Skin of body (tissue), 2 donors: ENCODE results near the gene NFKBIZ. TPM values are rescaled to one million over a fixed set of nuclear protein-coding genes. Genes with fewer than 3 reads are reported as not detected.

Source experiments
- DNase-seq: peaks from one replicate; lab custom pipeline; 2025; lab: John Stamatoyannopoulos, UW
- total RNA-seq: library from RNA; depleted of rRNA; stranded (reverse); fragments of >200 nt; gene quantifications from one replicate; pipeline ENCODE4 v1.2.3, GENCODE V29; 2014

The NFKBIZ gene
- total RNA-seq, 1 donor from 2014 or later: 29.6 TPM

DNA sequence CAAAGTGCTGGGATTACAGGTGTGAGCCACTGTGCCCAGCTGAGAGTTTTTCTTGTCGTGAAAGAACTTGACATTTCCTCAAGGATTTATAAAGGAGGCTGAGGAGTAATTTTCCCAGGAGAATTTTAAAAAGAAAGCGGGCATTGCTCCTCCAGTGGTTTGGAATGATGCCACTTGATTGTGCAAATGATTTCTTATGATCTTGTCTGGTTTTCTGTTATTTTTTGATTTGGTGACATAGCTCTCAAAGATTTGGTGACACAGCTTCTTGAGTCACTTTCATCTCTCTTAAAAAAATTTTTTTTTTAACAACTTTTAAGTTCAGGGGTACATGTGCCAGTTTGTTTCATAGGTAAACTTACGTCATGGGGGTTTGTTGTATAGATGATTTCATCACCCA, 24.6 kb upstream of the NFKBIZ start:
- DNase-seq: no peak

DNA sequence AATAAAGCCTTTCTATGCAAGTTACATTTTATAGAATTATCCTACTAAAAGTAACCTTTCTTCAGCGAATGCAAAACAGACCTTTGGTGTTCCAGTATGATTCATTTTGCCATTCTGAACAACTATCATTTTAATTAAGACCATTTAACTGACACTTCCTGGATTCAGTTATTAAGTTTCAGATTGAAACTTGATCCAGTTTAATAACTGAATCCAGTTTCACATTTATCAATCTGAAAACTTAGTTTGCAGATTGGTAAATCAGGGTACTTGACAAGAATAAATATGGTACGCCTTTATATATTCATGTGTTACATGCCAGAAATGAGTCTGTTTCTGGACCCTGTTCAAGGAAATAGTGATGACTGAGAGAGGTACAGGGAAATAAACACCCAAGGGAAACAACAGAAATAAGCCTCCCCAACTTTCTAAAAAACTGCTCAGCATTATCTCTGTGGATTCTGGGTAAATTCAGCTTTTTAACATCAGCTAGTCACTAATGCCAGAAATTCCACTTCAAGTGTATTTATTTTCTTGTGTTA, 23.3 kb upstream of the NFKBIZ start:
- no peak for DNase-seq

DNA sequence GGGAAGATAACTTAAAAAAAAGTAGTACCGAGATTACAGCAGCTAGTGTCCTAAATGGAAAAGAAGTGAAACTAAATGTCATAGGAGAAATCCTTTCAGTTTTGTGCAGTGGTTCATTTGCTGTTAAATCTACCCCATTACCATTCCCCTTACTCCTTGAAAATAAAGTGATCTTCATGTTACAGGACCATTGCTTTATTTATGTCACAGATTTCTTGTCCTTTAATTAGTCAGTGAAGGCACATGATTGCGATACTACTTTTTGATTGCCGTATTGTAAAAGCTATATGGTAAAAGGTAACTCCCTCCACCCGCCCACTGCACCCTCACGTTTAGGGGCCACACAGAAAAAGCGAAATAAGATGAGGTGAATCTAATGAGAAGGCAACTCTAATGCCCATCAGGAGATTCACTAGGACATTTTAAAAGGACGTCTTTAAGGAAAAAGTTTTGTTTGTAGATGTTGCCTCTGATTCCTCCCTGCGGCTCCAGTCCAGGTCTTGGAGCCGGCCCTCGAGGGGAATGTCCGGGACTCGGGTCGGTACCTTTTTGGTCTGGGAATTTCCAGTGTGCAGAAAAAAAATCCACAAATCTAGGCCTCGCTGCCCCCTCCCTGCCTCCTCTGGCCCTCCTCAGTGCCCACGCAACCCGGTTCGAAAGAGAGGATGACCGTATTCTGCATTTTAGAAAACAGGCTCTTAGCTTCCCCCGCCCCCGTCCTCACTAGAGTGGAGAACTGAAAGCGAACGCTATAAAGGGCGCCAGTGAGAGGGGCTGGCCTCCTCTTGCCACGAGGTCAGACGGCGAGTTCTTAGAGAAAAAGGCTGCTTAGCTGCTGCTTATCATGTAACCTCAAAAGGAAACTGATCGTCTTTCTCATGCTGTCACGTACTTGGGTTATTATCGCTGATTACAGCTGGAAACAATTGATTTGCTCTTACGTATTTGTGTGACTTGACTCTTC, 21.8 kb upstream of the NFKBIZ start:
- DNase-seq: peak; percentile 57

DNA sequence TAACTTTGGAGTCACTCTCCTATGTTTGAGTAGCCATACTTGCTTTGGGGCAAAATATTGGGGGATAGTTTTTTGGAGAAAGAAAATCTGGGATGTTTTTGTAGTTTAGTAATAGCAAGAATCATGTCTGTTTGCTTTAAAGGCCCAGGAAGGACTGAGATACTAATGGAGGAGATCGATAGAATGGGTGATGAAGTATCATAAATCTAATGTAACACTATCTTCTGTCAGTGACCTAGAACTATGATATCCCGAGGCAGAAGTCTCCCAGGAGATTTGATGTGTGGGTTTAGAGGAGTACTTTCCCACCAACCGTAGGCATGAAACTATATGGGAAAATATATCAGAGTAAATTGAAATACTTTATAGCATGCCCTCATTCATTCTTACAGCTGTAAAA, 21.0 kb upstream of the NFKBIZ start:
- no peak for DNase-seq

DNA sequence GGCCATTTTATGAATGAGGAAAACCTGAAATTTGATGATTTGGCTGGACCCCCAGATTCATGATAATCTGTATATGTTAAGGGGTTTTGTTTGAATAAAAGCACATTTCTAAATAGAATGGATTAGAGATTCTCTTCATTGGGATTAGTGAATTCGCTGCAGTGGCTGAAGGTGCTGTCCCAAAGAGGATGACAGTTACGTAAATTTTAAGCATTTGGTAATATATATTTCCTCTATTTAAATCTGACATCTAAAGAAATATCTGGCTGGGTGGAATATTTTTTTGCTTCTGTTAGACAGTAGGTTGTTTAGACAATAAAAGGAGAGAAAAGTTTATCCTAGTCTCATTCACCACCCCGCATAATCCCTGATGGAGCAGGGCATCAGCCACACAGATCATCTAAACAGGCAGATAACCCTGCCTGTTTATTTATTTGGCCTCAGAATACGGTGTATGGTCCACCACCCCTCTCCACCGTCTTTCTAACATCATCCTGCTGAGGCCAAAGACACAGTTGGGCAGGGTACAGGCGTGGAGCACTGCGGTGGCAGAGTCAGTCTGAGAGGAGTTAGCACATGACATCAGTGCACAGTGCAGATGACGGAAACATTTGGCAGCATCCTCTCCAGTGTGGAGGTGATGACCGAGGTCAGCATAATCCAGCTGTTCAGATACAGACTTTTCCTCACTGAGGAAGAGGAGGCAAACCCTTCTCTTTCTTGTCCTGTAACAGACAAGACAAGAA, 20.4 kb upstream of the NFKBIZ start:
- peak; percentile 54 for DNase-seq

DNA sequence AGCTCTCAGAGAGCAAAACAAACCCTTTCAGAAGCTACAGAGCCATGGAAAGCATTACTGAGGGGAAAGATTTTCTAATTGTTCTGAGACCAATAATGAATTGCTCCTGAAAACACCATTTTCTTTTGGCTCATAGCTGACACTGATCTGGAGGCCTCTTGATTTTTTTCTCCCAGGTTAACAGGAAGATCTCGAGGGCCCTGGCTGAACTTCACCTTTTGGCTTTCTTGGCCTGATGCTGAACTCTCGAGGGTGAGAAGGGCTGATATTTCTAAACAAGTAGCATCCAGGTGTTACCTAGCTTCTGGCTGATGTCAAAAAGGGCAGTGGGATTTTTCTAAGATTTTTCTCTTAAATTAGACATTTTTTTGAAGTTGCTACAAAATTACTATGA, 19.9 kb upstream of the NFKBIZ start:
- no peak for DNase-seq

DNA sequence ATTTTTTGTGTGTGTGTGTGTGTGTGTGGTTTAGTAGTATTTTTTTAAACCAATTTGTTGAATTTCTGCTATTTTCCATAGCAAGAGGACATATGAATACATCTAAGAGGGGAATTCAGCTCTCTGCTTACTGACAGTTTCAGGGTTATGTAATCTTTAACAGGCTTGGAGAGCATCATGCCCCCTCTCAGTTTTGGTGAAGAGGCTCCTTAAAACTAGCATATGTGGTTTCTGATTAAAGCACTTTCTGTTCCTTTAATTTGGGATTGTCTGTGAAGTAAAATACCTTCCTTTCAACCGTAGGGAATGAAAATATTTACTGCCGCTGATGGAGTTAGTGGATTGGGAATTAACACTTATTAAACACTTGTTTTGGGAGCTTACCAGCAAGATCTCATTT, 19.4 kb upstream of the NFKBIZ start:
- DNase-seq: no peak

DNA sequence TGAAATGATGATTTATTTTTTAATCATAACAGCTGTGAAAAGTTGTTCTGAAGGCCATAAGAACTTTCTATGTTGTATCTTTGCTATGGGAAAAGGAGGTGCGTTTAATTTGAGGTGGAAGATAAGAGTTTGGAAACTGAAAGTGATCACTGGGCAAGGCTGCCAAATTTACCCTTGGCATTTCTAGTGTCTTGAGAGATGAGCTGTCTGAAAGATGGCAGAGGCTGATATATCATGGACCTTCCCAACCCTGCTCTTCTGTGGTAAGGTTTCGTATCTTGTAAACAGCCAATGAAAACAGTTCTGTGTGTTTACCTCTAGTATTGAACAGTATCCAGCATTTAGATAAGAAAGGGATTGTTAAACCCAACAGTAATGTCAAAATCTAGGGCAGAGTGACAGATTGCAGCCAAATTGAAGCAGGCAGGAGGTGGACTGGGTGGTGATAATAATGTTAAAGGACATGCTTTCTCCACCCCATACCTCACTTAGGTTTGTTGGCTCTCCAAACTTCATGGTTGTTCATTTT, 15.8 kb upstream of the NFKBIZ start:
- no peak for DNase-seq

DNA sequence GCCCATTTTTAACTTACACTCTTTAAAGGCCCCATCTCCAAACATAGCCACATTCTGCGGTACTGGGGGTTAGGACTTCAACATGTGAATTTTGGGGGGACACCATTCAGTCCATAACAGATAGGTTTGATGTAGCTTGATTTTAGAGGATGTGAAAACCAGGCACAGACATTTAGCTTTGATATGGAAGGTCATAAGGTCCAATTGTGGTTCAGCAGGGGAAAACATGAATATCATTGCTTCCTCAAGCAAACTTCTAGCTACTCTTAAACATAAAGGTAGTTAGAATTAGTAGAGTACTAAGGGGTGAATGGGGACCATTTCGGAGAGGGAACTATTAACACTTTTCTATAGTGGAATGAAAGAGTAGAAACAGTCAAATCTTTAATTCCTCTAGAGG, 13.6 kb upstream of the NFKBIZ start:
- DNase-seq: no peak

DNA sequence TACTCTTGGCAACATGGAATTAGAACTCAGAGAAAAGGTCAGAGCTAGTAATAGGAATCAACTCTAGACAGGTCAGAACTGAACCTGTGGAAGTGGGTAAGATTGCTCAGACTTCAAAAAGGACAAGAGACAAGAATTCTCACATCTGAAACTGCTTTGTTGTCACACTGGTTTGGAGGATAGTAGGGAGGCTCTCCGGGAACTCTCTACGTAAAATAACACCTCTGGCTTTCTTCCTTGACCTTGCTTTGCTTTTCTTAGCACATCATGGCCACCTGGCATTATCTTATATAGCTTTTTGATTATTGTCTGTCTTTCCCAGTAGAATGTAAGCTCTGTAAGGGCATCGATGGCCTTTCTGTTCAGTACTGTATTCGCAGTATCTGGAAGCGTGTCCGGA, 13.2 kb upstream of the NFKBIZ start:
- no peak for DNase-seq

DNA sequence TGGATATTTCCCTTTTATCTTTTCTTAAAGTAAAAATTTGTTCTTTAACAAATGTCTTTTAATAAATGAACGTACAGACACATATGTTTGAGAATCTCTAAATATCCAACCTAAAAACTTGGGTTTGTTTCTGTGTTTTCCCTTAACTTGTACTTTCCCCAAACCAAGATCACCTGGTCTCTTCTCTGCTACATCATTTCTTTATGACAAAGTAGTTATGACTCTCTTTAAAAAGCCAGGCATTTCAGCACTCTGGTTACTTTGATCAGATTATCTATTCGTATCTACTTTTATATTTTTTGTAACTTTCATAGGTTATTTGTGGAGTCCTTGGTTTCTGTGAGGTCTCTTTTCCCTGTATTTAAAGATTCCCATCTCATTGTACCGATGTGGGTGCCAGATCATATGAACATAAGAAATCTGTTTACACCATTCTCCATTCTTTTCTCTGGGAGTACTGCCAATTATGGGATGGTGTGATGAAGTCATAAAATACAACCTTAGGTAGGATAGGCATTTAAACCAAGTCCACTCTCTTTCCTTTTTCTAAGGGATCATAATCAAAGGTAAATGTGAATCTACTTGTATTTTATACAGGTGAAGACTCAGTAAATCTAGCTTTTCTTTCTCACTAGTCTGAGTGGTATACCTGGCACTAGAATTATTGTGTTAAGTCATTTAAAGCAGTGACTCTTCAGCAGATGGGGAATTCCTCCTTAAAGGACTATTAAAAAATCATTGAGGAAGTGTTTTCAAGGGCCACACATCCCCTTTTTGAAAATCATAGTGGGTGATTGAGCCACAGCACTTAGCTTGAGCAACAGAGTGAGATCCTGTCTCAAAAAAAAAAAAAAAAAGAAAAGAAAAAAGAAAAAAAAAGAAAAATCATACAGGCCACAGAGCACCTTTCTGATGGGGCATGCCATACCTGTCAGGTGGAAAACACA, 12.4 kb upstream of the NFKBIZ start:
- no peak for DNase-seq

DNA sequence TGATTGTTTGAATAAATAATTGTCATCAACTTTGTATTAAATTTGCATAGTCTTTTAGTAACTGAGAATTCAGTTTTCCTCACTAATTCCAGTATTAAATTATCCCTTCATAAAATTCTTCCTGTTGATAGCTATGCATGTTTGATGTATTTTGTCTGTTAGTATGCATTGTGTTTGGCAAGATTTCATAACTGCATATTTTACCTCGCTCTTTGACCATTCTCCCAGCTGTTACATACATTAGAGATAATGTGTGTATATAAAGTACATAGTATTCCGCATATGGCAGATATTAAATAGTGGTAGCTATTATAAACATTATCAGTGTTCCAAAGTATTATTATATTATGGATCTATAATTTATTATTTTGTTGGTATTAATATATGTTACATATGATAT, 10.6 kb upstream of the NFKBIZ start:
- DNase-seq: no peak

DNA sequence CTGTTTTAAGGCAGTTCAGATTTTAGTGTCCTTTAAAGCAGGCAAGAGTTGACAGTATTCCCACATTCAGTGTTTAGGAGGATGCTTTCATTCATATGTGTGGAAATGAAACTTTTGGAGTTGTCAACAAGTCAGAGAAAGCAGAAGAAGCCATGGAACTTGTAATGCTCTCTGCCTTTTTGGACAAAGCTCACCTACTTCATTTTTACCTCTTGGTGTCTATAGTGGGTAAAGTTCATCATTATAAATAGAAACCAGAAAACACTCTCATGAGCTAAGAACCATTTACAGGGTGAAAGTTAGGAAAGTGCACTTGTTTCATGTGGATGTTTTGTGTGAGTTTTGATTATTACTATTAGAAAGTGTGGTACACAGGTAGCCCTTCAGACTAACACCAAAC, 9.2 kb upstream of the NFKBIZ start:
- no peak for DNase-seq

DNA sequence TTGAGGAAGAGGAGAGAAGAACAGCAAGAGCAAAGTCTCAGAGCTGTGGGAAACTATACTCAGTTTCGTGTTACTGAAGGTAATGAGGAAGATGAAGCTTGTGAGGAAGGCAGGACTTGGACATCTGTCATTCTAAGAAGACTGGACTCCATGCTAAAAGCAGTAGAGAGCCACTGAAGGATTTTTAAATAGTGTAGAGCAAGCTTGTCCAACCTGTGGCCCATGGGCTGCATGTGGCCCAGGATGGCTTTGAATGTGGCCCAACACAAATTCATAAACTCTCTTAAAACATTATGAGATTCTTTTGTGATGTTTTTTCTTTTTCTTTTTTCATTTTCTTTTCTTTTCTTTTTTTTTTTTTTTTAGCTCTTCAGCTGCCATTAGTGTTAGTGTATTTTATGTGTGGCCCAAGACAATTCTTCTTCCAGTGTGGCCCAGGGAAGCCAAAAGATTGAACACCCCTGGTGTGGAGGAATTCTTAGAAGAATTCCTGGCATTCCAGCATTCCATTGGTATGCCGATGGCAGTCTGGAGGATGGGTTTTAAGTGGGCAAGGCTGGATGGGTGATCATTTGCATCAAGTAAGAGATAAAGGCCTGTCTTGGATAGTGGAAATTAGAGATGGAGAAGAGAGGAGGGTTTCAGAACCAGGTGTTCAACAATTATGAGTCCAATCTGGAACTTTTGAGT, 6.9 kb upstream of the NFKBIZ start:
- no peak for DNase-seq

DNA sequence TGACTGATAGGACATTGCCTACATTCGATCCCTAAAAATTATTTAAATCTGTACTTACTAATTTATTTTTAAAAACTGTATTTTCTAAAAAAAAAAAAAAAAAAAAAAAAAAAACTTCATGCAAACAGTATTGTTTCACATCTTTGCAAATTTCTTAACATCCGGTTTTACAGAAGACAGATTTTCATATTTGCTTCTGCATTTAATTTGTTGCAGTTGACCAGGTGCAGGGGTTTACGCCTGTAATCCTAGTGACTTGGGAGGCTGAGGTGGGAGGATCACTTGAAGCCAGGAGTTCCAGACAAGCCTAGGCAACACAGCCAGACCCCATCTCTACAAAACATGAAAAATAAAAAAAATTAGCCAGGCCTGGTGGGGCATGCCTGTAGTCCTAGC, 6.4 kb upstream of the NFKBIZ start:
- no peak for DNase-seq

DNA sequence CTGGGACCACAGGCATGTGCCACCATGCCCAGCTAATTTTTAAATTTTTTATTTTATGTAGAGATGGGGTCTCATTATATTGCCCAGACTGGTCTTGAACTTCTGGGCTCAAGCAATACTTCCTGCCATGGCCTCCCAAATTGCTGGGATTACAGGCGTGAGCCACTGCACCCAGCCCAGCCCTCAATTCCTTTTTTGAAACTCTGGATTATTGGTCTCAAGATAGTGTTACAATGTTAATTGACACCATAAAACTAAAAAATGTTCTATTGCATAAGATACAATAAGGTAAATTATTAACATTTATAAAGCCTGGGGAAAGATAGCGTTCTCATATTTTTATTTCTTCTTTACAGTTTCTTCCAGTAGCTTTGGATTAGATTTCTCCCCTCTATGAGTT, 3.9 kb upstream of the NFKBIZ start:
- no peak for DNase-seq

DNA sequence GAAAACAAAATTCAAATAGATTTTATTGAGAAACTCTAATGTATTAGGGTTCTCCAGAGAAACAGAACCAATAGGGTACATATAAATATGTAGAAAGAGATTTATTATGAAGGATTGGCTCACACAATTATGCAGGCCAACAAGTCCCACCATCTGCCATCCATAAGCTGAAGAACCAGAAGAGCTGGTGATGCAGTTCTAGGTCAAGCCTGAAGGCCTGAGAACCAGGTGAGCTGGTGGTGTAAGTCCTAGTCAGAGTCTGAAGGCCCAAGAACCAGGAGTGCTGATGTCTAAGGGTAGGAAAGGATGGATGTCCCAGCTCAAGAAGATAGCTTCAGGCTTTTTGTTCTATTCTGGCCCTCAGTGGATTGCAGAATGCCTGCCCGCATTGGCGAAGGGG, 2.6 kb upstream of the NFKBIZ start:
- DNase-seq: no peak

DNA sequence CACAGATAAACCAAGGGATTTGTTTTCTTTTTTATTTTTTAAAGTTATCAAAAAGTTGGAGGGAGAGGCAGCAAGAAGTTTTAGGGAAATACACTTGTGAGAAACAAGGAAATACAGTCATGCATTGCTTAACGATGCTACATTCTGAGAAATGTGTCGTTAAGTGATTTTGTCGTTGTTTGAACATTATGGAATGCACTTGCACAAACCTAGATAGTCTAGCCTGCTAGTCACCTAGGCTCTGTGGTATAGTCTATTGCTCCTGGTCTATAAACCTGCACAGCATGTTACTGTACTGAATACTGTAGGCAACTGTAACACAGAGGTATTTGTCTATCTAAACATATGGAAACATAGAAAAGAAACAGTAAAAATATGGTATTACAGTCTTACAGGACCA, 2.0 kb upstream of the NFKBIZ start:
- DNase-seq: no peak

DNA sequence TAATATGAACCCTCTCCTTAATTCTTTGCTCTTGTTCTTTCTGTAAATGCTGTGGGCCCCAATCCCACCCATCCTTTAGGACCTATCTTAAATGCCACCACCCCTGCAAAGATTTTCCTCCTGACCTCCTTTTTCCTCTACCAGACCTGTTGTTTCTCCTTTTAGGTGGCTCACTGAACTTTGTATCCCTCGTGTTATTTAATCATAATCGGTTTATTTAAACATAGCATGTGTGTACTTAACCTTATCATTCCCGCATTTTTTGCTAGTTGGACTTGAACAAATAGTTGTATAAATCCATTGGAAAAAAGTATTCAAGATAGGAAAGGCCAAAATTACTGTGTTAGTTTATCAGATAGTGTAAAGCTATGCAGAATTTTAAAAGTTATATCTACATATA, 988 bp upstream of the NFKBIZ start:
- no peak for DNase-seq

DNA sequence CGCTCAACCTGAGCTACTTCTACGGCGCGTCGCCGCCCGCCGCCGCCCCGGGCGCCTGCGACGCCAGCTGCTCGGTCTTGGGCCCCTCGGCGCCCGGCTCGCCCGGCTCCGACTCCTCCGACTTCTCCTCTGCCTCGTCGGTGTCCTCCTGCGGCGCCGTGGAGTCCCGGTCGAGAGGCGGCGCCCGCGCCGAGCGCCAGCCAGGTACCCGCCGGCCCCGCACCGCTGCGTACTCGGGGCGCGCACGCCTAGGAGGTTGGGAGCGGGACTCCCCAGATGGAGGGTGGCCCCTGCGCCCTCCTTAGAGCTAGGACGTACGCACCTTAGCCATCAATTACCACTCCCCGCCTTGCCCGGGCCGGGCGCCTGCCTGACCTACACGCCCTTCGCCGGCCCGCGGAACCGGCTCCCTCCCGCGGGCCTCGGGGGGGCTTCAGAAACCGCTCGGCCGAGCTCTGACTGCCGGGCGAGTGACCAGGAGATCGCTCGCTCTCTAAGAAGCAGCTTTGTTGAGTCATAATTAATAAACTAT, 466 bp downstream of the NFKBIZ start:
- DNase-seq: no peak
